A673 (cell line): Measurements from ENCODE around the gene R3HDM4. TPM values are rescaled to one million over a fixed set of nuclear protein-coding genes. Genes with fewer than 3 reads are reported as not detected.

Source experiments
- BruUV-seq: library from RNA; stranded (reverse); fragments of 400-500 nt; replicated peaks from 2 replicates; lab custom pipeline; 2021; lab: Mats Ljungman, UMichigan
- CTCF ChIA-PET: fragments of 300-600 bp; sonication (Branson Sonifier 250); formaldehyde crosslinking; loops from one replicate; lab custom pipeline; 2022; ENCODE audit warnings: antibody characterized with exemption; lab: Charles Lee
- POLR2A ChIA-PET: fragments of 300-600 bp; sonication (Branson Sonifier 250); formaldehyde crosslinking; loops from one replicate; lab custom pipeline; 2022; ENCODE audit warnings: antibody characterized with exemption; ENCODE audit not compliant: low non-redundant PET; lab: Charles Lee
- DNase-seq: peaks from one replicate; pipeline ENCODE4 v3.0.0-alpha.2; 2015; ENCODE audit warnings: low spot score
- H3K27ac ChIP-seq: fragments of 200-600 bp; sonication (generic); 2 replicates; pipeline ENCODE4 v1.5.1; 2016; ENCODE audit warnings: mixed run types, low read depth, mild to moderate bottlenecking, mixed read lengths, antibody characterized with exemption, low read length; ENCODE audit not compliant: poor library complexity, severe bottlenecking
- H3K27me3 ChIP-seq: fragments of 200-600 bp; sonication (generic); replicated peaks from 2 replicates; pipeline ENCODE4 v1.6.1; 2017; ENCODE audit warnings: mixed run types, low read depth, mild to moderate bottlenecking, mixed read lengths, antibody characterized with exemption, low read length; ENCODE audit not compliant: insufficient read depth, poor library complexity
- H3K36me3 ChIP-seq: fragments of 200-600 bp; sonication (generic); 2 replicates; pipeline ENCODE4 v1.6.1; 2016; ENCODE audit warnings: mixed run types, mild to moderate bottlenecking, mixed read lengths, antibody characterized with exemption, low read length; ENCODE audit not compliant: insufficient read depth, poor library complexity, severe bottlenecking
- H3K4me1 ChIP-seq: fragments of 200-600 bp; sonication (generic); 2 replicates; pipeline ENCODE4 v1.6.1; 2017; ENCODE audit warnings: mixed run types, mild to moderate bottlenecking, mixed read lengths, antibody characterized with exemption, low read length; ENCODE audit not compliant: insufficient read depth, poor library complexity, severe bottlenecking
- H3K4me3 ChIP-seq: fragments of 200-600 bp; sonication (generic); 2 replicates; pipeline ENCODE4 v1.5.1; 2016; ENCODE audit warnings: low read depth, mixed run types, mild to moderate bottlenecking, mixed read lengths, low read length; ENCODE audit not compliant: poor library complexity, severe bottlenecking
- H3K9me3 ChIP-seq: fragments of 200-600 bp; sonication (generic); 2 replicates; pipeline ENCODE4 v1.6.1; 2016; ENCODE audit warnings: mixed run types, low read depth, mild to moderate bottlenecking, mixed read lengths, antibody characterized with exemption, low read length; ENCODE audit not compliant: poor library complexity, severe bottlenecking
- EZH2 ChIP-seq: fragments of 200-600 bp; sonication (generic); IDR thresholded peaks from 2 replicates; pipeline ENCODE4 v1.6.1; 2017; ENCODE audit warnings: borderline replicate concordance, low read depth, mild to moderate bottlenecking, mixed read lengths, antibody characterized with exemption, low read length; ENCODE audit not compliant: poor library complexity, severe bottlenecking
- intact Hi-C: fragments of 100-400 bp; cut with micrococcal nuclease; formaldehyde crosslinking; loops from one replicate; pipeline ENCODE4 v1.10.0; 2022; ENCODE audit not compliant: unreplicated experiment
- total RNA-seq: library from RNA; stranded (reverse); gene quantifications from 2 replicates; pipeline ENCODE4 v1.2.3, GENCODE V29; 2021
- TF ChIP-seq, protein P1 (sequence below): fragments of 300-800, 200-600 bp; sonication (generic); conservative IDR thresholded peaks from 2 replicates; pipeline ENCODE4 v1.5.1; 2017; ENCODE audit warnings: low read depth, mild to moderate bottlenecking, antibody characterized with exemption, low read length, moderate library complexity, mixed read lengths

The R3HDM4 gene
- total RNA-seq, 1 experiment from 2014 or later: 39.3 TPM

DNA sequence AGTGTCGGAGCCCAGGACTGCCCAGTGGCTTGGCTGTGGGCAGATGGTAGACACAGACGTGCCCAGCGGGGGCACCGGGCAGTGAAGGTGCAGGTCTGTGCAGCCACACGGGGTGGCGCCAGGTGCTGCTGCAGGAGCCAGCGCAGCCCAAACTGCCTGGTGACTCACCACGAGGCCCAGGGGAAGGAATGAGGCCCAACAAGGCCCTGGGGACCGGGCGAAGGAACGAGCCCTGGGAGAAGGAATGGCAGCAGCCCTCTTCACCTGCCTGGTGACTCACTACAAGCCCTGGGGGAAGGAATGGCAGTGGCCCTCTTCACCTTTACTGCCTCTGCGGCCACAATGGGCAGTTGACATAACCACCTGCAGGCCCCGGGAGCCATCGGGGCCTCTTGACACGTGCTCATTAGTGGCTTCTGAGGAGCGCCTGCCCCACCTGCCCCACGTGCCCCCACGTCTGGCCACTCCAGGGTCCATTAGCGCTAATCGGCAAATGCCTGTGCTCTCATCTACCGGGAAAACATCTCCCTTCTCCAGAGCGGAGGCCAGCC is 29.3 kb downstream of the R3HDM4 start:
- ChIA-PET CTCF (no interaction called here), POLR2A (interaction anchor here (0.7 kb wide), 1 partner anchor 117 kb away, joined by 4 read pairs; no protein-coding TSS in a partner anchor)
- Histone ChIP-seq H3K27me3 (no peaks in the 10 kb centered on the region), H3K4me1 (no peaks in the 10 kb centered on the region), H3K36me3 (peaks cover 36% of the 10 kb centered on the region), H3K4me3 (no peak overlapping the region), H3K27ac (no peak overlapping the region), H3K9me3 (no peaks in the 10 kb centered on the region)
- no peak for DNase-seq
- TF ChIP-seq, protein P1, sequence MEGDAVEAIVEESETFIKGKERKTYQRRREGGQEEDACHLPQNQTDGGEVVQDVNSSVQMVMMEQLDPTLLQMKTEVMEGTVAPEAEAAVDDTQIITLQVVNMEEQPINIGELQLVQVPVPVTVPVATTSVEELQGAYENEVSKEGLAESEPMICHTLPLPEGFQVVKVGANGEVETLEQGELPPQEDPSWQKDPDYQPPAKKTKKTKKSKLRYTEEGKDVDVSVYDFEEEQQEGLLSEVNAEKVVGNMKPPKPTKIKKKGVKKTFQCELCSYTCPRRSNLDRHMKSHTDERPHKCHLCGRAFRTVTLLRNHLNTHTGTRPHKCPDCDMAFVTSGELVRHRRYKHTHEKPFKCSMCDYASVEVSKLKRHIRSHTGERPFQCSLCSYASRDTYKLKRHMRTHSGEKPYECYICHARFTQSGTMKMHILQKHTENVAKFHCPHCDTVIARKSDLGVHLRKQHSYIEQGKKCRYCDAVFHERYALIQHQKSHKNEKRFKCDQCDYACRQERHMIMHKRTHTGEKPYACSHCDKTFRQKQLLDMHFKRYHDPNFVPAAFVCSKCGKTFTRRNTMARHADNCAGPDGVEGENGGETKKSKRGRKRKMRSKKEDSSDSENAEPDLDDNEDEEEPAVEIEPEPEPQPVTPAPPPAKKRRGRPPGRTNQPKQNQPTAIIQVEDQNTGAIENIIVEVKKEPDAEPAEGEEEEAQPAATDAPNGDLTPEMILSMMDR: no peak
- intact Hi-C loops: no loop called here
- BruUV-seq: no TSS peak

DNA sequence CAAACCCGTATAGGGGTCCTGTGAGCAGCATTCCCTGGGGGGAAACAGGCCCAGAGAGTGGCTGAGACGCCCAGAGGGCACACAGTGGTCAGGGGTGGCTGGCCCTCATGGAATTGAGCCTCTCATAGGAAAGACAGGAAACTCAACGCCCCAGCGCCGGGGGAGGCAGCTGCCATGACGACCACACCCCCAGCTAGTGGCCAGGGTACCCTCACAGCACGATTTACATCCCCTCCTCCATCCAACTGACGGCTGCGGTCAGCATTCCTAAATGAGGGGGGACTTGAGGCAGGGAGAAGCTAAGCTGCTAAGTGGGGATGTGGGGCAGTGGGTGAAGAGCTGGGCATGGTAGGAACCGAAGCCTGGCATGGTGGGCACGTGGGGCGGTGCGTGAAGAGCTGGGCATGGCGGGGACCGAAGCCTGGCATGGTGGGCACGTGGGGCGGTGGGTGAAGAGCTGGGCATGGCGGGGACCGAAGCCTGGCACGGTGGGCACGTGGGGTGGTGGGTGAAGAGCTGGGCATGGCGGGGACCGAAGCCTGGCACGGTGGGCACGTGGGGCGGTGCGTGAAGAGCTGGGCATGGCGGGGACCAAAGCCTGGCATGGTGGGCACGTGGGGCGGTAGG is 30.0 kb downstream of the R3HDM4 start:
- H3K36me3 ChIP-seq: peaks cover 33% of the 10 kb centered on the region

DNA sequence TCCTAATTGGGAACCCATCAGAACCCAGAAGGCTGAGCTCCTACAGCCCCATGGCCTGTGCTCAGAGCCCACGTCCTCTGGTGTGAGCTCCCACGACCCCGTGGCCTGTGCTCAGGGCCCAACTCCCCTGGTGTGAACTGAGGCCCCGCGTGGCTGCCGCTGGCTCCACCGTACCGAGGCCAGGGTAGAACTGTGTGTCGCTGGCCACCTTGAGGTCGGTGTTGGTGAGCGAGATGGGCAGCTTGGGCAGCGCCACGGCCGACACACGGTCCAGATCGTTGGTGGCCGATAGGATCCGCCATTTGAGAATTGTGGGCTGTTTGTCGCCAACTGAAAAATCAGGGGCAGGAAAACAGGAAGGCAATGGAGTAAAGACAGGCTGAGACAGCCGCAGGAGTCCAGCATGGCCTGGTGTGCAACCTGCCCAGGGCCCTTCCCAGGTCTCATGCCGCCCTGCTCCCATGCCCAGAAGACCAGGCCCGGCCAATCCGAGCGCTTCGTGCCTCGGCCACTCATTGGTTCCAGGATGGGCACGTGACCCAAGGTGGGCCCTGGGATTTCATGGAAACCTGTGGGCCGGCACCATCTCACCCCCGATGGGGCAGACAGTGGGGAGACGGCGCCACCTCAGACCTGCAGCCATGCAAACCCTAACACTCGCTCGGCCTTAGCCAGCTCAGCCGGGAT is 31.5 kb downstream of the R3HDM4 start:
- Histone ChIP-seq H3K36me3 (peaks cover 29% of the 10 kb centered on the region), H3K27me3 (no peaks in the 10 kb centered on the region), H3K27ac (no peak overlapping the region), H3K9me3 (no peaks in the 10 kb centered on the region), H3K4me1 (no peaks in the 10 kb centered on the region), H3K4me3 (no peak overlapping the region)
- DNase-seq: no peak
- TF ChIP-seq, protein P1: no peak
- no peak for TF ChIP-seq EZH2
- no TSS peak for BruUV-seq
- ChIA-PET POLR2A (no interaction called here), CTCF (no interaction called here)
- intact Hi-C loops: no loop called here

More for the DNA sequence above, 30.0 kb downstream of the R3HDM4 start:
- DNase-seq: no peak
- BruUV-seq: no TSS peak
- CTCF ChIA-PET: no interaction called here
- H3K4me3 ChIP-seq: no peak overlapping the region
- no peaks in the 10 kb centered on the region for H3K27me3 ChIP-seq
- intact Hi-C loops: no loop called here
- POLR2A ChIA-PET: interaction anchor here (0.7 kb wide), 1 partner anchor 118 kb away, joined by 4 read pairs; no protein-coding TSS in a partner anchor
- no peak for TF ChIP-seq EZH2
- TF ChIP-seq, protein P1: no peak
- H3K9me3 ChIP-seq: no peaks in the 10 kb centered on the region
- no peak overlapping the region for H3K27ac ChIP-seq
- no peaks in the 10 kb centered on the region for H3K4me1 ChIP-seq
